HK-2 (cell line): ENCODE results near the gene PHF14.

Experiments used
- DNase-seq: peaks from one replicate; pipeline ENCODE4 v3.0.0-alpha.2; 2018; ENCODE audit not compliant: unreplicated experiment

PHF14 gene

DNA sequence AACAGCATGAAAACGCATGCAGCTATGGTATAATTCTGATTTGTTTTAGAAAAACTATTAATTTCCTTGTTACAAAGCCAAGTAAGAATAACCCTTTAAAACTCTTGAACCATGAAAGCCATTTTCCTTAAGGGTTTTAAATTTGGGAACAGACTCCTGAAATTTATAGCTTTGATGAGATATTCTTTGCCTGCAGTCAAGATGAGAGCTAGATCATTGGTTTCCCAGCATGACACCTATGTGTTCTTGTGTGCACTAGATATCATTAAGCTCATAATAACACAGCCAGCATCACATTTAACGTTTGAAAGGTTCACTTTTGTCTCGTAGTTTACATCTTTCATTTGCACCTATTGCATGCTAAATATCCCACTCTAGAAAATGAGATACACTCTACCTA, 202.2 kb downstream of the PHF14 start:
- DNase-seq, result no peak

DNA sequence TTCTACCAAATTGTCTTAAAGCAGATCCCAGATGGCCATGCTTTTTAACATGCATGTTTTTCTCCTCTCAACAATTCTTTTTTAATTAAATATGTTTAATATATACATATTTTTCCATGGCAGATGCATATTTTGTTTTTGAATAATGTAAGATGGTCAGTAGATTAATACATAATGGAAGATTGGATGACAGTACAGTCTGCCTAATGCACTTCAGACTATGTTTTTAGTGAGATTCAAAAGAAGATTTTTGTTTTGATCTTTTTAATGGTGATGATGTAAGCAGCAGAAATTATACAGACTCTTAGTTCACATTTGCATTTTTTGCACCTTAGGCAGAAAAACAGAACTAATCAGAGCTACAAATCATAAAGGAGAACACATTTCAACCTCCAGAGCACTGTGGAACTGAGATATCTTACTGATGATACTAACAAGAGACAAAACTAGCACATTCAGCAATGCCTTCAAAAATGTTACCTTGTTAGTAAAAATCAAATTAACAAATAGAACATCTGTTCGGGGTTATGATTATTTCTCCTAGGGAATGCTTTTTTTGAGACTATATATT, 203.4 kb downstream of the PHF14 start:
- DNase-seq, result no peak

DNA sequence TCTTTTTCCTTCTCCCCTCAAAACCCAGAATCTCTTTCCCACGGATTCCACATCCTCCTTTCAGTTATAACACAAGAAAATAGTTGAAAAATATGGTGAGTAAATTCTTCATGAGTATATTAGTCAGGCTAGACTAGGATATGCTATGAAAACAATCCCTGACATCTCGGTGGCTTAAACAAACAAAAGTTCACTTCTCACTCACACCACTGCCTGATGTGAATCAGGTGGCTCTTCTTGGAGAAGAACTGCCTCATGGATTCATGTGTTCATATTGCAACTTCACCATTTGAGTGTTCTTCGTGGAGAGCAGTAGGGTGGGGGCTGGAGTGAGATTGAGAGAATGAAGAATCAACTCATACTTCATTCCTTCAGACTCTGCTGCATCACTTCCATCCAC, 204.1 kb downstream of the PHF14 start:
- DNase-seq, result no peak

DNA sequence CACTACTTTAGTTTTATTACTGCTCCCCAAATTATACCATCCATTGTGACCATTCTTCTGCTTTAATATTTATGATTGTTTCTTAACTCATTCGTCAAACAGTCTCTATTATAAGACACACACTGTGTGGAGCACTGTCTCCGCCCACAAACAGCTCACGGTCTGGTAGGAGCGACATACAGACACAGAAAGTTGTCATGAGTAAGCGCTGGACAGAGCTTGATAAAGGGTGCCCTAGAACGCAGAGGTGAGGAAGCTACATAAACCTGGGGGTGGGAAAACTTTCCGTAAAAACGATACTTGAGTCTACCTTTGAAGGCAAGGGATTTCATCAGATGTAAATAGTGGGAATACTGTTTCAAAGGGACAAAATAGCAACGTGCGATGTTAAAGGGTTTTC, 207.9 kb downstream of the PHF14 start:
- no peak for DNase-seq

DNA sequence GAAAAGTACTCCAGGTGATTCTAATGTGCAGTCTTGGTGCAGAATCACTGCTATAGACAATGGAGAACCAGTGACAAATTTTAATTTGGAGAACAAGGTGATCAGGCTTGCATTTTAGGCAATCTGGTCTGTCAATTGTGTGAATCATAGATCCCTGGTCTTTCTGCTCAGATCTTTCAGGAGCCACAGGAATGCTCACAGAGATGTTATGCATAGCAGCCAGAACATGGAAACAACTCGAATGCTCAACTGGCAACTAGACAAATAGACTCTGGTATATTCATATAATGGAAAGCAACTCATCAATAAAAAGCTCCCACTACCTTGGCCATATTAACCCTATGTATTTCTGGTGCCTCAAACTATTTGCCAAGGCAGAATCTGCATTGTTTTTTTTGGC, 209.1 kb downstream of the PHF14 start:
- DNase-seq, result no peak

DNA sequence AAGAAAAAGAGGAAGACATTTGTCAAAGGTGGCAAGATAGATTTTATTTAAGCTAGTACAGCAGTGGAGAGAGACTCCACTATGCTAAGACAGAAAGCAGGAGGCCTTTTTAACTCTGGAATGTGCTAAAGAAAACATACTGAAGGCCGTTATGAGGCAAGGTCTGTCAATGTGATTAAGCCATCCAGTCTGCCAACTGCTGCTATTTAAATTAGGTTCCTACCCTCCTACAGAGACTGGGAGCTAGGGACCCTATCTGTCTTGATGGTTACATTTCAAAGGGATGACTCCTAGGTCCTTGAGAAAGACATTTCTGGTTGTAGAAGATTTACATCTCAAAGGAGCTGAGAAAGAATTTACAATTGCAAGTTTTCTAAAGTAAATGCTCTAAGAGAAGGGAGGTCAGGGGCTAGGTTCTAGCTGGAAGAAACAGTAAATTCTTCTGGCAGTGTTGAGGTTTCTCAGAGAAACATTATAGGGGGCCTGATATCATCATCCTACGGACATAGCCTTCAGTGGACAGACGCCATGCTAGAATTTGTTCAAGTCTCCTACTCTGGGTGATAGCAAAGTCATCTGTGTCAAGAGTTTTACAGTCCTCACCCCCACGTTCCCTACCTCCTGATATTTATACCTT, 211.6 kb downstream of the PHF14 start:
- no peak for DNase-seq

DNA sequence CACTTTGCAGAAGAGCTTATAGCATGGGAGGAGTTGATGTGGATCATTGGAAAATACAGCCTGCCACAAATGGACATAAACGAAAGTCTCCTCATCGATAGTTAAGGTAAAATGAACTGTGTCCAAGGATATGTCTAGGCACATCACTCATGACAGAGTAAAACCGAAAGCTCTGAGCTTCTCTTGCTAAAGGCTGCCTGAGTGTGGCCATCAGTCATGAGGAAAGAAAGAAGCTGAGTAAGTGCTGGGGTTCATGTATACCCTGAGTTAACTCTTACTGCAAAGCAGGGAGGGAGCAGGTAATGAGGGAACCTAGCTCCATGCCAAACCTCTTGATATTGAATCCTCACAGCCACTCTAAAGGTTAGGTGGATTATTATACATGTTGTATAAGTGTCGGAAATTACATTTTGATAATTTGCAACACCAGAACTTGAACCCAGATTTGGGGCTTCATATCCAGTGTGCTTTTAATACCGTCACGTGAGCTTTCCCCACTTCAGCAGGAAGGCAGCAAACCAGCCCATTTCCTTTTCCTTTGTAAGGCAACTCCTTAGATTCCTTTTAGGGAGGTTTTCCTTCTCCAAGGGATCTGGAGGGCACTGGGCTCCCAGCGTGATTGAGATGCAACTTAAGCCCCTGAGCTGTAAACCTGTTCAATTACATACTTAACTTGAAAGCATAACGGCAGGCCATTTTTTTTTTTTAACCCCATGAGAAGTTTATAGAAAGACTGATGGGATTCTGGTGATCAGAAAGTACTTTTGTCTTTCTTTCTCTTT, 215.0 kb downstream of the PHF14 start:
- DNase-seq, result no peak

DNA sequence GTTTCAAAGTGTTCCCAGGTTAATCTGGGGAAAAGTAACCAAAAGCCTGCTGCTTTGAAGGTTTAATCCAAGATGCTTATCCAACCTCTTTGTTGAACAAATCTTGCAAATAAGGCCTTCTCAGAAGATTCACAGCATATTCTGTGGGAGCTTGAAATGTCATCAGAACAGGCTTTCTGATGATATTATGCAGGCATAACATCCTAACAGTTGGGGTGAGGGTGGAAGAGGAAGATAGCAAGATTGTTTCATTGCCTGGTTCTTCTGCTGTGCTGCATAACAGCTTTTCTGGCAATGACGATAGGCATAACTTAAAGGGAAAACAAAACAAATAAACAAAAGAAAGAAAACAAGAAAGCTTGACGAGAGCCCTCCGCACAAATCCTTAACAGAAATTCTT, 217.4 kb downstream of the PHF14 start:
- DNase-seq, result no peak

DNA sequence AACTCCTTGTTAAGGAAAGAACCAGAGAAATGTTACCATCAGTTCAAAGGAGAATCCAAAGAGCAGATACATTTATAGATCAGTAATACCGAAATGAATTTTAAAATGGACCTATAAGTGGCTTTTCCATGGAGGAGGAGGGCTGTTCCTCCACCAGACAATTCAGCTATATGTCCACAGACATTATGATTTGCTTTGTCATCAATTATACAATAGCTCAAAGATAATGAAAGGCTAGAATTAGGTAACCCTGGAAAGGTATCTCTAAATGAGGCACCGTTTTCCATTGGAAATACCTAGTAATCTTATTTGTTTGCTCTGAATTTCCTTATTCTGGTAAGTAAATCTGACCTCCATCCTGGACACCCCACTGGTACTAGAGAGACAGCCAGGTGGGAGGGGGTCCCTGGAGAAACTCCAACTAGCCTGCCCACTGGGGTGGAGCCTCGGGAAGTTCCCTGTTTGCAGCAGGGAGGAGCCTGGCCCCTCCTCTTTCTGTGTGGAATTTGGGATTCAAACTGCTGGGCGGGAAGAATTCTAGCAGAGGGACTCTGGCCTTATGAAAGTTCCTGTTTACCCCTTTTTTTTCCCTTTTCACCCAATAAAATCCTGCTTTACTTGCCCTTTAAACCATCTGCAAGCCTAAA, 218.0 kb downstream of the PHF14 start:
- no peak for DNase-seq

DNA sequence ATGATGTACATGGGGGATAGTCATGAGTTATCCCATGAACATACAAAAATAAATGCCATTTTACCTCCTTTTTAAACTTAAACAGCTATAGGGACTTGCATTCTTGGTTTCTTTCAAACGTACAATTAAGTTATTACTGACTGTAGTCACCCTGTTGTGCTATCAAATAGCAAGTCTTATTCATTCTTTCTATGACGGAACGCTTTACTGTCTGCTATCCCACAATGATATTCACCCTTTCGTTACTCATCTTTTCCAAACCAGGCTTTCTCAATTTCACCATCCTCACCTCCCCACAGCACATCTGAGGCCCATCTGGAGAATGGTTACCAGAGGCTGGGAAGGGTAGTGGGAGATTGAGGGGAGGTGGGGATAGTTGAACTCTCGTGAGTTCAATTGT, 218.8 kb downstream of the PHF14 start:
- DNase-seq, result no peak

DNA sequence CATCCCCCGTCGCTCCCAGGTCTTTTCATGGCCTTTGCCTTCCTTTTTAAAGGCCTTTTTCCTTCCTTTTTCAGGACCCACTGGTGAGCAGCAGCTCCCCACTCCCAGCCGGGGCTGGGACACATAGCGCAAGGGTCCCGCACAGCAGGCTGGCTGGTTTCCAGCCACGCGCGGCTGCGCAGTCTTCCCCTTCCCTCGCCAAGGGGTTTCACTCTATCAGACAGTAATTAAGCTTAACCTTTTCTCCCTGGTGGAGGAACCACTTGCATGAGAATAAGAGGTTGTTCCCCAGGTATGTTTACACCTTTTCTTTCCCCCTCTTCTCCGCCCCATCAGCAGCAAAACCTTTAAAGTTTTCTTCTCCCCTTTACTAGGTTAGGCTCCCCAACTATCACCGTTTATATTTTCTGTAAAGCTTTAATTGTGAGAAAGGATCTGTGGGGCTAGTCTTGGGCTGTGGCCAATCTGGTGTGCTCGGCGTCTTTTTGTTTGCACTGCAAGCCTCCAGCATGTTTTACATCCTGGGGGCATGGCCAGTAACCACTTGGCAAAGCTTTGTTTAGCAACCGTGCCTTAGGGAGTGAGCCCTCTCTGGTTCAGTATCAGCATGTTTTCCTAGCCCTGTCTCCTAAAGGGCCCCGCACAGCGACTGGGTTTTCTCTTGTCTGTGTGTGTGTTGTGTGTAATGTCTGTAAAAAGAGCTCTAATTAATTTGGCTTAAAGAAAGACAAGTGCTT, 219.6 kb downstream of the PHF14 start:
- DNase-seq, result no peak

DNA sequence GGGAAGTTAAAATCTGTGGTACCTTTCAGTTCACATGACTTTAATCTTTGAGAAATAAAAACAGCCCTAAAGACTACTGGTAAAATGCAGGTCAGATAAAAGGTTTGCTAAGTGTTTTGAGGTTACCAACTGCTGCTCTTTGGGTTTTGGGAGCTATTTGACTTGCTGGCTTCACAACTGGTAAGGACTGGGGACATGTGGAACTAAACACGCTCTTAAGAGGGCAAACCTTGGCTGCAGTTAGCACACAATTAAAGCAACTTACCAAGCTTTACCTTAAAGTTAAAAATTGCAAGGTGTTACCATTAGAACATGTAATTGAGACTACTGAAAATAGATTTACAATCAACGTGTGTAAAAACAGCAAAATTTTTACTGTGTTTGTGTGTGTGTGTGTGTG, 220.2 kb downstream of the PHF14 start:
- DNase-seq, result no peak

DNA sequence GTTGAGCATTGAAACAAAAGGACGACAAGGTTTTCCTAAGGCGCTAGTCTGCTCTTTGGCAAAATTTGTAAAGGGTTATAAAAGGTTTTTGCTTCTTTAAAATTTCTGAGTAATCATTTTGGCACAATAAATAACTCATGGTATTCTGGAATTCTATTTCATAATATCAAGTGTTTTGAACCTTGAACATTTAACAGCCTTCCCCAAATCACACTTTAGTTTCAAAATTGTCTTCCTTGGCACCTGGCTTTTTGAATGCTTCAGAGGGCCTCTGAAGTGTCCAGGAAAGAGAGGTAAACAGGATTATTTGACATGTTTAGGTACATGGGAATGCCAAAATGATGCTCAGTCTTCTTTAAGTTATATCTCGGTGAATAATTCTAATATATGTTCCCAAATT, 220.8 kb downstream of the PHF14 start:
- DNase-seq, result no peak

DNA sequence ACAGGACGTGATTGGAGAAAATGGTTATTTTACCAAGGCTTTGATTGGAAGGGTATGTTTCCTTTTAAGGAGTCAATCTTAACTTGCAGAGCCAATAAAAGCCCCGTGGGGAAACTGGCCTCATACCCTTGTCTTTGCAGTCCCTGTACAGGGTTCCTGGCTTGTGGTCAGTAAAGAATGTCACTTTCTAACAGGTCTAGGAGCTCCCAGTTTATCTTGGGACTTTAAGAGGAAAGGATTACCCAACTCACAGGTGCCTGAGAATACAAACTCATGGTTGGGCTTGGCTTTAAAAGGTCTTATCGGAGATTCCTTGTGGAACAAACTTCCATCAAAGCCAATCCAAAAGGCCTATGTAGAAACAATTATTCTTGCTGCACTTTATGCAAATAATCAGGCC, 221.8 kb downstream of the PHF14 start:
- no peak for DNase-seq

DNA sequence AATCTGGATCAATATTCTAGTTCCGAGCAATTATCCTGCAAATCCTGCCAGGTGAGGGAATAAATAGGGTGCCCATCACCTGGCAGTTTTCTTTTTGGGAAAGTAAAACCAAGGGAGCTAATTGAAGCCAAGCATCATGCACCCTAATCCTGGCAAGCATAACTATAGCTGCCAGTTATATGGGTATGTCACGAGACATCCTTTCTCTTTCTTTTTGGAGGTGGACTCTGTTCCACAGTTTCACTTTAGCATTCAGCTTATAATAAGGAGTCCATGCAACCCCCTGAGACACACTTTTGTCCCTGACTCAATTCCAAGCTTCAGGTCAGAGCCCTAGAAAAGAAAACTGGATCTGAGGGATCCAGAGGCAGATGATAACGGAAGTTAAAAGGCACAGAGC, 222.5 kb downstream of the PHF14 start:
- no peak for DNase-seq

DNA sequence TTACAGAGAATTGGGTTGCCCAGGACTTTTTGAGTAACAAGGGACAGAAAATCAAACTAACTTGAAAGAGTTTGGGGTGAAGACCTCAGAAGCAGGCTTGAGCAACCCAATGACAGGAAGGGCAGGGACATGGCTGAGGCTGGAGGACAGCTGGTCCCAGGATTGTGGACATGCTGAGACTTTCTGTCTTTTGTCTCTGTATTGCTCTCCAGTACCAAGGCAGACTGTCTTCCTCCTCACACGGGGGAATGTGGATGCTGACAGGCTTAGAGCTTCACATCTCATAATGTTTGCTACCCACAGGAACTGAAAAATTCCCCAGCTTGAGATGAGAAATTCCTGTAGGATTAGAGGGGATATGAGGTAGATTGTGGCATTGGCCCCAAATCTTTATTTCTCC, 229.6 kb downstream of the PHF14 start:
- DNase-seq, result no peak

DNA sequence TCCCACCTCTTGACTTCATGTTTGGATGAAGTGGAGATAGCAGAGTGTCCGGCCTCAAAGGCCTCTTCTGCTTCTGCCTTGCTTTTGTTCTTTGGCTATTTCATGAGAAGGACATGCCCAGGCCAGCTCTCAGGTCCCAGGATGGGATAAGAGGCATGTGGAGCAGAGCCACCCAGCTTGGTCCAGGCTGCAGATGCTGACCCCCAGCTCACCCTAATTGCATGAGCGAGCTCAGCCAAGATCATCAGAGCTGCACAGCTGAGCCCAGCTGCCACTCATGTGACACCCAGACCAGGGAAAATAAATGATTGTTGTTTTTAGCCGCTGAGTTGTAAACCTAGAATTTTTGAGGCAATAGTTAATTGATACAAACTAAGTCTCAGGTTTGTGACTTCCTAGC, 230.0 kb downstream of the PHF14 start:
- DNase-seq, result no peak

DNA sequence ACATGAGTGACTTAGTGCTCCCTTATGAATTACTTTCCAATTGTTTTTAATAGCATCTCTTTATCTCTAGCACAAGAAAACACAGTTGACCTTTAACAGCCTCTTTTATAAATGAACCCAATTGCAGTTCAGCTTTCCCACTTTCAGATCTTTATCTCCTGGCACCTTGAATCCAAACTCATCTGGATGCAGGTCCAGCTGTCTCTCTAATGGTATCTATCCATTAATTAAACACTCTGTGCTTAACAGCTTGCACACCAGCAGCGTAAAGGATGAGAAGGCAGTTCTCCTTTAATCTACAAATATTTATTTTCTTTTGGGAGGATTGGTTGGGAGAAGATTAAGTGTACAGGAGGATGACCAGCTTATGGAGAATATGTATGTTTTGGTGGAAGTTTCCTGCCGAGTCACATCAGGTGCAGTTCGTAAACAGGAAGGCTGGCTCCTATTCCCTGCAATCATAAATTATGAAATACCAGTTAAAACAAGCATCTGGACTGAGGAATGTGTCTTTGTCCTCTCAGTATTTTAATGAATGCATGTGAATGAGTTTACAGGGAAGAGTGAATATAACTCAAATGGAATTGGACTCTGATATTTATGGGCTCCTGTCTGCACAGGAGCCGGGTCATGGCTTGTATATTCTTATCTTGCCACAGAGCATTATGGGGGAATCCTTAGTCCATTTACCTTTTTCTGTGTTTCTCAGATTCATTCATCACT, 232.7 kb downstream of the PHF14 start:
- DNase-seq, result no peak

DNA sequence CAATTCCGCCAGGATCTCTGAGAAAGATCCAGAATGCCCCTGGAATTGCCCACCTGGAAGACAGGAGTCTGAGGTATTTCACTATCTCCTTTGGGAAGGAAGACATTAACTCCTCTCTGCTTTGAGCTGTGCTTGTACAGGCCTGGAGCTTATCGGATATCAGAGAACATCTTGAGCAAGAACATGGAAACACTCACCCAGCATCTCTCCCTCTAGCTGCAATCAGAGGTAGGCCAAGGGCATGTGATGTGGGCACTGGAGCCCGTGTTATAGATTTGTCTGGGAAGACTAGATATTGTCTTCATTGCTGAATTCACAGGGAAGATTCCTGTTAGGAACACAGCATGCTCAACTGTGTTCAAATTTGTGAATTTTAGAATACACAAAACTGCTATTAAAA, 233.9 kb downstream of the PHF14 start:
- DNase-seq, result no peak

DNA sequence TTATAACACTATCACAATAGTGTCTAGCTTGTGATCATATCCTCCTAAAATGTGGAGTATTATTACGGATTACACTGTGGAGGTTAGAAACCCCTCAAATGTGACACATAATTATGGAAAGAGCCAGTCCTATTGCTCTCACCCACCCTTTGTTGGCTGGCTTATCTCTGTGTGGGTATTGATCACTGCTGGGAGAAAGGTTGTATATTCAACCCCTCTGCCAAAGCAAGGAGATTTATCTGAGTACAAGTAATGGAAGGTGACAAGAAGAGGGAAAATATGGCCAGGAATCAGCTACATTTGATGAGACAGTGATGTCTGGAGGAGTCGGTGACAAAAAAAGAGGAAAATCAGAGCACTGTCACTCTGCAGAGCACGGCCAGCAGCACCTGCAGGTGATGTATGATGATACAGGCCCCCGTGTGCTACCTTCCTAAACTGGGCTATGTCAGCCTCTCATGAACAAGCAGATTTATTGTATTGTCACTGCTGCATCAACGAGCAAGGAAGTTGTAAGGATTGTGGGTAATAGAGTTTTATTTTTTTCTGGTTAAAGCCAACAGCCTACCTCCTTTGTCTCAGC, 235.3 kb downstream of the PHF14 start:
- no peak for DNase-seq

DNA sequence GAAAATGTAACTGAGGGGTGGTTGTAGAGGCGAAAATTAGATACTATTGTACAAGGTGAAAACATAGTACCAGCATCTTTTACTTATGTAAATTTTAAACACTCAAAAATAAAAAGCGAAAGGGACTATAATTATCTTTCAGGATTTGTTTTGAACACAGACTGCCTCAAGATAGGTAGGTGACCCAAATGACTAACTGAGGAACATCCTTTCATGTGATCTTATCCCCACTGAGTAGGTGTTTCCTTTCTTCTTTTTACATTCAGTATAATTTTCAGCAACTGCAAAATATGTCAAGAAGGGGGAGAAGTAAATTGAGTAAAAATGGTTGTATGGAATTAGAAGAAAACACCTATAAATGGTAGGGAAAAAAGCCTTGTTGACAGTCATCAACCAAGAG, 236.7 kb downstream of the PHF14 start:
- no peak for DNase-seq
